Measurements from ENCODE around the gene NUP214.
"Not testable (repeated sequence)": the region's sequence is repeated elsewhere in the genome, so short reads cannot be mapped to it uniquely, and the experiment has no call there.

Gene NUP214

DNA sequence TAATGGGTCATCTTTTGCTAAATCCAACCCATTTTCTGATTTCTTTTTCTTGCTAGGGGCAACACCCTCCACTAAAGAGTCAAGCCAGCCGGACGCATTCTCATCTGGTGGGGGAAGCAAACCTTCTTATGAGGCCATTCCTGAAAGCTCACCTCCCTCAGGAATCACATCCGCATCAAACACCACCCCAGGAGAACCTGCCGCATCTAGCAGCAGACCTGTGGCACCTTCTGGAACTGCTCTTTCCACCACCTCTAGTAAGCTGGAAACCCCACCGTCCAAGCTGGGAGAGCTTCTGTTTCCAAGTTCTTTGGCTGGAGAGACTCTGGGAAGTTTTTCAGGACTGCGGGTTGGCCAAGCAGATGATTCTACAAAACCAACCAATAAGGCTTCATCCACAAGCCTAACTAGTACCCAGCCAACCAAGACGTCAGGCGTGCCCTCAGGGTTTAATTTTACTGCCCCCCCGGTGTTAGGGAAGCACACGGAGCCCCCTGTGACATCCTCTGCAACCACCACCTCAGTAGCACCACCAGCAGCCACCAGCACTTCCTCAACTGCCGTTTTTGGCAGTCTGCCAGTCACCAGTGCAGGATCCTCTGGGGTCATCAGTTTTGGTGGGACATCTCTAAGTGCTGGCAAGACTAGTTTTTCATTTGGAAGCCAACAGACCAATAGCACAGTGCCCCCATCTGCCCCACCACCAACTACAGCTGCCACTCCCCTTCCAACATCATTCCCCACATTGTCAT lies 72.0 kb downstream of the NUP214 start:
- DNase-seq (ENCODE audit: low read depth) = no peak

GRCh38 chr9:131198041-131198715 lies 72.8 kb downstream of the NUP214 start:
- DNase-seq (ENCODE audit: low read depth) = no peak

DNA sequence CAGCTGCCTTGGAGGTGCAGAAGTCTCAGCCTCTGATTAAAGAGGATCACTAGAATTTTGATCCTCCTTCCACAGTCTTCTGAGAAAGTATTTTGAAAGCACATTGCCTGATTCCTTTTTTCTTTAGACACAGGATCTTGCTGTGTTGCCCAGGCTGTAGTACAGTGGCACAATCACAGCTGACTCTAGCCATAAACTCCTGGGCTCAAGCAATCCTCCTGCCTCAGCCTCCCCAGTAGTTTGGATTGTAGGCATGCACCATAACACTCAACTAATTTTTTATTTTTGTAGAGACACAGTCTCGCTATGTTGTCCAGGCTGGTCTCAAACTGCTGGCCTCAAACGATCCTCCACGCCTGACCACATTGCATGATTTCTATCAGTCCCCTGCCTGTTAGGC lies 76.5 kb downstream of the NUP214 start:
- DNase-seq (ENCODE audit: low read depth) = no peak

GRCh38 chr9:131203431-131204218 lies 78.2 kb downstream of the NUP214 start:
- DNase-seq (ENCODE audit: low read depth) = no peak

DNA sequence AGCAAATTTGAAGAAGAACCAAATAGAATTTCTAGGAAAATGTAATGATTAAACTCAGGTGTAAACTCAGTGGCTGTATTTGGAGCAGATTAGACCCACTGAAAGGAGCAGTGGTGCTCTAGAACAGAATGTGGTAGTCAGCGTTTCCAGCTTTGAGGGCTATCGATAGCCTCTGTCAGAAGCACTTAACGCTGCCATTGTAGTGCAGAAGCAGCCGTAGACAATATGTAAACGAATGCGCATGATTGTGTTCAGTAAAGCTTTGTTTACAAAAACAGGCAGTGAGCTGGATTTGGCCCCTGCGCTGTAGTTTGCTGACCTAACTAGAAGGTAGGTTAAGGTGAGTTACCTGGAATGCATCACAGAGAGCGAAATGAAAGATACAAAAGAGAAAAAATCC lies 78.9 kb downstream of the NUP214 start:
- DNase-seq (ENCODE audit: low read depth) = no peak

GRCh38 chr9:131206495-131206894 lies 81.1 kb downstream of the NUP214 start:
- DNase-seq (ENCODE audit: low read depth) = no peak

- not testable (repeated sequence) for DNase-seq (ENCODE audit: low read depth)
These were observed 86.5 kb downstream of the NUP214 start for GRCh38 chr9:131211920-131212319.

- no peak for DNase-seq (ENCODE audit: low read depth)
These were observed 89.0 kb downstream of the NUP214 start for GRCh38 chr9:131214286-131214856.

DNA sequence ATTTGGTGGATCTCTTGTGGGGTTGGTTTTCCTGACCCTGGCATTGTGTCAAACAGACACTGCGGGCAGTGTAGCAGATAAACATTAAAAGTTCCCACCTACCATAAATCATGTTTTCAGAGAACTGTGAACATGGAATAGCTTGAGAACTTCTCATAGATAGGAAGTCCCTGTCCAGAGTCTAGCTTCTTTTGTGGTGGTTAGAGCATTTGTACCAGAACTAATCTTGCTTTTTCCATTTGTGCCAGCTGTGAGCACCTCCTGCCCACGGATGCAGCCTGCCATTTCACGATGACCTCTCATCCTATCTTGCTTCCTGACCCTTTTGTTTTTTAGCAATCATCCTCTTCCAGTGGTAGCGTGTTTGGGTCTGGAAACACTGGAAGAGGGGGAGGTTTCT lies 89.5 kb downstream of the NUP214 start:
- DNase-seq (ENCODE audit: low read depth) = no peak

DNA sequence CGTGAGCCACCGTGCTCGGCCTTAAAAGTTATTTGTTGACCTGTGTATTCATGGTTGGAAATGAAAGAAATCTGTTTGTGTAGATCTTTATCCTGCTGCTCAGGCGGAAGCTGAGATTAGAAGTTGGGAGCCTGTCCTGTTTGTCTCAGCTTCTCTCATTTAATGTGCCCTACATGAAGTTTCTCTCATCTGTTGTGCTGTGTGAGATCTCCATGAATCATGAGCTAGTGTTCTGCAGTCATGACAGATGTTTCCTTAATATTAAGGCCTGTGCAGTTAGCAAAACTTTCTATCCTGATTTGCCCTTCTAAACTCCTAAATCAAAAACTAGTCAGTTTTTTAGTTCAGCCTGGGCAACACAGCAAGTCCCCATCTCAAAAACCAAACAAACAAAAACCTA lies 91.4 kb downstream of the NUP214 start:
- DNase-seq (ENCODE audit: low read depth) = no peak

DNA sequence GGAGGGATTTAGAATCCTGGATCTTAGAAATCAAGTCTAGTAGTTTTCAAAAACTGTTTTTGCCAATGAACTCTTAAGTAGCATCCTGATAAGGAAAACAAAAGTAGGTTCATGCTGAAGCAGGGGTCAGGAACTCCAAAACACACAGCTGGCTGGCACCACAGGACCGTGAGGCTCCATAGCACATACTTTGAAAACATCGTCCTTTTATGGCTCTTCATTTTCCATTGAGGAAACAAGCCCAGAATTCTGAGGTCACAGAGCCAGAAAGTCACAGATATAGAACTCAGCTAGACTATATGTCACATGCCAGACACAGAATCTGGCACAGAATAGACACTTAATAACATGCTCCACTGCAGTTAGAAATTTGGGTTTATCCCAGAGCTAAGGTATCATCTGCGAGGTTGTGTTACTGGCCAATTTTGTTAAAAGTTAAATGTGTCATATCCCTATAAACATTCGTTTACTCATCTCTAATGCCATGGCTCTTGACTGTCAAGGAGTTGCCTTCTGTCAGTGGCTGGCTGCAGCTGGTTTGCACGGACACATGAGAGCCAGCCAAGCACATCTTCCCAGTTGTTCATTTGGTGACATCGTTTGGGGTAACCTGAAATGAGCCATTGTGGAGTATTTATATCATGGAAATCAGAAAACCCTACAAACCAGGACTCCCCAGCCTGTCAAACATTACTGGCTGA lies 92.1 kb downstream of the NUP214 start:
- no peak for DNase-seq (ENCODE audit: low read depth)

DNA sequence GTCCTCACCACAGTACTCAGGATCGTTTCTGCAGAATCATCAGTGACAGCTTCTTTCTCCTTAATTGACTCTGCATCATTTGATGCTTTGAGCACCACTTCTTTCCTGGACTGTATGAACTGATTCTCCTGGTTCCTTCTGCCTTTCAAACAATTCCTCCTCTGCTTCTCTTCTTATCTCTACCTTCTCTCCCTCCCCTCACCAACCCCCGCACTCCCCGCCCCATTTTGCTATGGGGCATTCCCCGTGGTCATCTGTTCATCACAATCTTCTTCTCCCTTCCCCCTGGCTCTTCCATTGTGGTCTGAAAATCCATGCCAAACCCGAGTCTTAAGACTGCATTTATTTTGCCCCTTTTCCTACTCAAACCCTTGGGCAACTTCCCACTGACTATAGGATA lies 93.0 kb downstream of the NUP214 start:
- no peak for DNase-seq (ENCODE audit: low read depth)

GRCh38 chr9:131220485-131220884 lies 95.1 kb downstream of the NUP214 start:
- DNase-seq (ENCODE audit: low read depth) = no peak

DNA sequence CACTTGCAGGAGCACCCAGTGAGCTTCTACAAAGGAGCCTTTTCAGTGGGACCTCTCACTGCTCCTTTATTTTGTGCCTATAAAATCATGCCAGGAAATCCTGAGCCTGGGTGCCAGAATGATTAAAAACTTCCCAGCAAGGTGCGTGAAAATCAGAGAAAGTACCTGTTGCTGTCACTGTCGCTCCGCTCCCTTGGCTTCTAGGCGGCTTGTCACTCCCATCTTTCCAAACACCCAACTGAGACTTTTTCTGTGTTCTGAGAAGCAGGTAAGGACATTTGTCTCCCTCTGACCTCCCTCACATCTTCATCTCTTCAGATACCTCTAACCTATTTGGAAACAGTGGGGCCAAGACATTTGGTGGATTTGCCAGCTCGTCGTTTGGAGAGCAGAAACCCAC lies 97.1 kb downstream of the NUP214 start:
- no peak for DNase-seq (ENCODE audit: low read depth)

GRCh38 chr9:131226226-131226625 lies 100.8 kb downstream of the NUP214 start:
- DNase-seq (ENCODE audit: low read depth) = no peak

GRCh38 chr9:131227112-131227958 lies 101.9 kb downstream of the NUP214 start:
- no peak for DNase-seq (ENCODE audit: low read depth)

DNA sequence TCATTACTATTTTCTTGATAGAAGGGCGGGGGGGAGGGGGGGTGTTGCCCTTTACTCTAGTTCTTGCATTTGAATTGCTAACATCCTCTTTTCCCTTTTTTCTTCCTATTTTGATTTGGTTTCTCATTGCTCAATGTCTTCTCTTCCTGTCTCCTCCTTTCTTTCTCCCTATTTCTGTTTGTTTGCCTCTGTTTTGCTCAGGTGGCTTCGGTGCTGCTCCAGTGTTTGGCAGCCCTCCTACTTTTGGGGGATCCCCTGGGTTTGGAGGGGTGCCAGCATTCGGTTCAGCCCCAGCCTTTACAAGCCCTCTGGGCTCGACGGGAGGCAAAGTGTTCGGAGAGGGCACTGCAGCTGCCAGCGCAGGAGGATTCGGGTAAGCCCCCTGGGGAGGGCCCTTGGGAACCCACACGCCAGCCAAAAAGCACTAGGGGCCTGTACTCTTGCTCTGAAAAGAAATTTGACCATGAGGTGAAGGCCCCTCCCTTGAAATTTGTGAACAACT lies 102.6 kb downstream of the NUP214 start:
- no peak for DNase-seq (ENCODE audit: low read depth)

GRCh38 chr9:131228988-131229387 lies 103.6 kb downstream of the NUP214 start:
- DNase-seq (ENCODE audit: low read depth) = no peak

DNA sequence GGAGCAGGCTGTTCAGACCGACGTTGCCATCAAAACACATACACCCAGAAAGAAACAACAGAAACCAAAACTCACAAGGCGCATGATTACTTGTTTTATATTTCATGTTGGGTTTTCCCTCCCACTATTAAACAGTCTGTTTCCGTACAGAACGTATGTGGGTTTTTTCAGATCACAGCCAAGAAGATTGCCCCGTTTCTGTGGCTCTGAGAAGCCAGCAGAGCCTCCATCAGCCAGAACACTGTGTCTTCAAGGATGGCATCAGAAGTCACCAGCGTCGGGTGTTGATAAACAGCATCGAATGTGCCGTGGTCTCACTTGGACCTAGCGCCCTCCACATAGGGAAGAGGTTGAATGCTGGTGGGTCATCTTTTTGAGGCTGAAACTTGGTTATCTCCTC lies 108.2 kb downstream of the NUP214 start:
- DNase-seq (ENCODE audit: low read depth) = no peak

- DNase-seq (ENCODE audit: low read depth) = no peak
These were observed 108.6 kb downstream of the NUP214 start for GRCh38 chr9:131233995-131234394.
